Tibial nerve (tissue), 4 donors: ENCODE measurements around the gene RAP1B.

Source experiments
- CTCF ChIP-seq, 5 experiments: fragments of 200-600 bp in 3 of 5; fragments of 450-650 bp in 2 of 5; sonication (generic) in 3 of 5; IDR thresholded peaks; one replicate each; pipeline ENCODE4 v1.5.1; 2016 to 2019; ENCODE audit warnings: antibody characterized with exemption in 5 of 5, mild to moderate bottlenecking in 3 of 5, moderate library complexity in 2 of 5
- EP300 ChIP-seq, 2 donors: sonication (generic); formaldehyde crosslinking; IDR thresholded peaks; one replicate each; pipeline ENCODE4 v1.6.1; 2017; ENCODE audit warnings: antibody characterized with exemption in 2 of 2, mild to moderate bottlenecking in 1 of 2
- POLR2A ChIP-seq, 2 donors: fragments of 450-650 bp; IDR thresholded peaks; one replicate each; pipeline ENCODE4 v1.6.1; 2017; ENCODE audit warnings: antibody characterized with exemption in 2 of 2, mild to moderate bottlenecking in 2 of 2, moderate library complexity in 2 of 2

GRCh38 chr12:68638721-68639395 is 28.2 kb downstream of the RAP1B start:
- TF ChIP-seq CTCF (IDR thresholded peaks at IDR 0.05): no peak
- TF ChIP-seq POLR2A (IDR thresholded peaks at IDR 0.05): no peak
- no peak for TF ChIP-seq EP300 (IDR thresholded peaks at IDR 0.05)
